Measurements from ENCODE around the gene WNK4. TPM values are rescaled to one million over a fixed set of nuclear protein-coding genes. Genes with fewer than 3 reads are reported as not detected.

WNK4 gene
- total and polyA plus RNA-seq, 9 of the 15 experiments (the other 6 are each of a cell fraction or from before 2014, with no cell fraction given) = 0.32 to 25.8 (median 4.5) TPM

DNA sequence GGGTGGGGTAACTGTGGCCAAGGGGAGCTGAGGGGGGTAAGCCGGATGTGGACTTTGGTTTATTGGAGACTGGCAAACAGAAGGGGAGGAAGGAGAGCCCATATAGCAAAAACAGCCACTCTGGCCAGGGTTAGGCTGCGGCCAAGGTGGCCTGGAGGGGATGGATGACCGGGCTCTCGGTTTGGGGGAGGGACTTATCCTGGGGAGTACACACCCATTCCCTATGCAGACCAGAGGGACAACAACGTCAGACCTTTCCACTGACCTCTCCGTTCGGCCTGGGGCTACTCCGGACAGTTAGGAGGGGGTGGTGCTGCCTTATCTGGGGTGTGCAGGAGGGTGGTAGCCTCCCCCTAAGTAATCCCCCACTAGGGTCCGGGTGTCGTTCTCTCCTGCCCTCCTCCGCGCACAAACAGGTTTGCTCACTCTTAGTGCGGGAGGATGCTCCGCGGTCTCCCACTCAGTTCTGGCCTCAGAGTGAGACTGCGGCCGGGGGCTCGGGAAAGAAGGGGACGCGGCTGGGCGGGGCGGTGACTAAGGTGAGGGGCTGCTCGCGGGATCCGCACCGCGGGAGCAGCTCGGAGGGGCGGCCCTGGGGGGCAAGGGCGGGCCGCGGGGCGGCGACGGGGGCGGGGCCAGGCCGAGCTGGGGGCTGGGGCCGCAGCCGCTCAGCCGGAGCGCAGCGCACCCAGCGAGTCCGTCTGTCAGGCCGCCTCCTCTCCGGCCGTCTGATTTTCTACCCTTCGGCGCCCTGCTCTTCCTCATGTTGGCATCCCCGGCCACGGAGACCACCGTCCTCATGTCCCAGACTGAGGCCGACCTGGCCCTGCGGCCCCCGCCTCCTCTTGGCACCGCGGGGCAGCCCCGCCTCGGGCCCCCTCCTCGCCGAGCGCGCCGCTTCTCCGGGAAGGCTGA lies at the start of gene WNK4 (continued):
- TF ChIP-seq ZKSCAN3 (CRISPR knock-in tag; IDR thresholded peaks at IDR 0.05) (no peak), MLLT1 (IDR thresholded peaks at IDR 0.05) (no peak; a peak in 1 of 4 replicates), GATAD2A (IDR thresholded peaks at IDR 0.05) (peak; percentile 76), TCFL5 (CRISPR knock-in tag; conservative IDR thresholded peaks at IDR 0.05) (no peak), RBM15 (IDR thresholded peaks at IDR 0.05; ENCODE audit: insufficient read depth, low read length) (no peak), PHF21A (IDR thresholded peaks at IDR 0.05; ENCODE audit: borderline replicate concordance, low read depth) (peak; percentile 93), PHB (CRISPR knock-in tag; IDR thresholded peaks at IDR 0.05) (no peak), ZEB2 (IDR thresholded peaks at IDR 0.05) (peak; percentile 78), ZNF354B (CRISPR knock-in tag; IDR thresholded peaks at IDR 0.05) (no peak), ZNF175 (CRISPR knock-in tag; IDR thresholded peaks at IDR 0.05; ENCODE audit: low read depth) (no peak), ZSCAN29 (IDR thresholded peaks at IDR 0.05) (no peak; the same call in 1 of the 2 replicates), MYBL2 (IDR thresholded peaks at IDR 0.05; ENCODE audit: low read depth) (no peak), MYBL2 (CRISPR knock-in tag; IDR thresholded peaks at IDR 0.05; ENCODE audit: borderline replicate concordance) (no peak), PREB (CRISPR knock-in tag; IDR thresholded peaks at IDR 0.05) (no peak), GABPB2 (CRISPR knock-in tag; conservative IDR thresholded peaks at IDR 0.05) (no peak), ZNF511 (CRISPR knock-in tag; IDR thresholded peaks at IDR 0.05) (no peak), MCM7 (IDR thresholded peaks at IDR 0.05) (no peak), AFF4 (CRISPR knock-in tag; IDR thresholded peaks at IDR 0.05) (no peak), GTF2F1 (IDR thresholded peaks at IDR 0.05; ENCODE audit: low read depth, low read length) (0 out of 2 replicates have a peak, but pooled peaks have one; percentile 13), MECOM (CRISPR knock-in tag; IDR thresholded peaks at IDR 0.05) (no peak), CREBBP (IDR thresholded peaks at IDR 0.05; ENCODE audit: low read depth, low read length) (no peak), IFI16 (CRISPR knock-in tag; IDR thresholded peaks at IDR 0.05) (no peak)
- TF ChIP-seq, protein P1, sequence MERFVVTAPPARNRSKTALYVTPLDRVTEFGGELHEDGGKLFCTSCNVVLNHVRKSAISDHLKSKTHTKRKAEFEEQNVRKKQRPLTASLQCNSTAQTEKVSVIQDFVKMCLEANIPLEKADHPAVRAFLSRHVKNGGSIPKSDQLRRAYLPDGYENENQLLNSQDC (CRISPR knock-in tag; IDR thresholded peaks at IDR 0.05) = no peak

Data from K562 (cell line).